AG09309 (cell line): ENCODE data around the gene SH3GL2.

Source experiments
- DNase-seq: peaks from one replicate; pipeline ENCODE4 v3.0.0-alpha.2; 2010; ENCODE audit warnings: low read depth
- H3K4me3 ChIP-seq: 2 replicates; pipeline ENCODE4 v1.5.1; 2011; ENCODE audit warnings: mild to moderate bottlenecking, low read depth, low read length, moderate library complexity; ENCODE audit not compliant: control insufficient read depth
- TF ChIP-seq, protein P1 (sequence below): IDR thresholded peaks from 2 replicates; pipeline ENCODE4 v1.5.1; 2011; ENCODE audit warnings: mild to moderate bottlenecking, low read depth, low read length, inconsistent platforms; ENCODE audit not compliant: insufficient read depth, control insufficient read depth; ENCODE audit errors: missing control alignments

The SH3GL2 gene

DNA sequence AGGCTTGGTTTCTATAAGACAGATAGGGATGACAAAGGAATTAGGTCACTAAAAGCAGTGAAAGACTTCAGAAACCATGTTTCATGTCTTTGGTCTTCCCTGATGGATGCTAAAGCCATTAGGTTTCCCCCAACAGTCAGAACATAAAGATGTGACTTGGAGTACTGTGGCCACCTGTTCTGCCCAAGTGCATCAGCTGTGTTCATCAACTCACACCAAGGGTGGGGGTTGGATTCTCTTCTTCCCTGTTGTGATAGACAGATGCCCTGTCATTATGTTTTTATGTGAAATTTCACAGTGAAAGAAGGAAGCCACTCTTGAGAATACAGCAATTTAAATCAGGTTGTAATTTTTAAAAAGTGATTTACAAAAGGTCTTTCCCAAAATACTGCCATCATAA is 196.8 kb downstream of the SH3GL2 start:
- no peak for DNase-seq
- TF ChIP-seq, protein P1, sequence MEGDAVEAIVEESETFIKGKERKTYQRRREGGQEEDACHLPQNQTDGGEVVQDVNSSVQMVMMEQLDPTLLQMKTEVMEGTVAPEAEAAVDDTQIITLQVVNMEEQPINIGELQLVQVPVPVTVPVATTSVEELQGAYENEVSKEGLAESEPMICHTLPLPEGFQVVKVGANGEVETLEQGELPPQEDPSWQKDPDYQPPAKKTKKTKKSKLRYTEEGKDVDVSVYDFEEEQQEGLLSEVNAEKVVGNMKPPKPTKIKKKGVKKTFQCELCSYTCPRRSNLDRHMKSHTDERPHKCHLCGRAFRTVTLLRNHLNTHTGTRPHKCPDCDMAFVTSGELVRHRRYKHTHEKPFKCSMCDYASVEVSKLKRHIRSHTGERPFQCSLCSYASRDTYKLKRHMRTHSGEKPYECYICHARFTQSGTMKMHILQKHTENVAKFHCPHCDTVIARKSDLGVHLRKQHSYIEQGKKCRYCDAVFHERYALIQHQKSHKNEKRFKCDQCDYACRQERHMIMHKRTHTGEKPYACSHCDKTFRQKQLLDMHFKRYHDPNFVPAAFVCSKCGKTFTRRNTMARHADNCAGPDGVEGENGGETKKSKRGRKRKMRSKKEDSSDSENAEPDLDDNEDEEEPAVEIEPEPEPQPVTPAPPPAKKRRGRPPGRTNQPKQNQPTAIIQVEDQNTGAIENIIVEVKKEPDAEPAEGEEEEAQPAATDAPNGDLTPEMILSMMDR, result no peak
- no peak overlapping the region for H3K4me3 ChIP-seq

DNA sequence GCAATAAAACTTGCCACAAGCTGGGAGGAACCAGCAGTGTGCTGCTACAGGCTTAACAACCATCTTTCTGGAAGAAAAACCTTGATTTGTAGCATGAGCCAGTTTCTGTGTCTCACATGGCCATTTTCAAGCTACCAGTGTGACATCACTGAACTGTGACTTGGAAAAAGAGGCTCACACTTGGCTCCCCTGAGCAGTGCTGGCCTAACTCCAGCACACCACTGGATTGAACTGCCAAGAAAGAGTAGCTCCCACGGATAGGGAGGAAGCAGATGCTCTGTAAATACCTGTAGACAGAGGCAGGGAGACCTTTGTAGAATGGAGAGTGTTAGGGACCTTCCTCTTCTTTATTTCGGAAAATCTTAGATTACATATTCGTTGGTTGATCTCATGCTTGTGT is 197.9 kb downstream of the SH3GL2 start:
- no peak overlapping the region for H3K4me3 ChIP-seq
- TF ChIP-seq, protein P1, result no peak
- no peak for DNase-seq

DNA sequence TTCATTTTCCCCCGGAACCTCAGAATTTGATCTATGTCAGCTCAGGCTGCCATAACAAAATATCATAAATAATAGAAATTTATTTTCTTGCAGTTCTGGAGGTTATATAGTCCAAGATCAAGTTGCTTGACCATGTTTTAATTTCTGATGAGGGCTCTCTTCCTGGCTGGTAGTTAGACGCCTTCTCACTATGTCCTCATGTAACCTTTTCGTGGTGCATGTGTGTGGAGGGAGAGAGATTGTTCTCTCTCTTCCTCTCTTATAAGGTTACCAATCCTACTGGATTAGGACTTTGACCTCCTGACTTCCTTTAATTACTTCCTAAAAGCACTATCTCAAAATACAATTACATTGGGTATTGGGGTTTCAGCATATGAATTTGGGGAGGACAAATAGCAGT is 198.6 kb downstream of the SH3GL2 start:
- no peak overlapping the region for H3K4me3 ChIP-seq
- no peak for DNase-seq
- TF ChIP-seq, protein P1, result no peak

DNA sequence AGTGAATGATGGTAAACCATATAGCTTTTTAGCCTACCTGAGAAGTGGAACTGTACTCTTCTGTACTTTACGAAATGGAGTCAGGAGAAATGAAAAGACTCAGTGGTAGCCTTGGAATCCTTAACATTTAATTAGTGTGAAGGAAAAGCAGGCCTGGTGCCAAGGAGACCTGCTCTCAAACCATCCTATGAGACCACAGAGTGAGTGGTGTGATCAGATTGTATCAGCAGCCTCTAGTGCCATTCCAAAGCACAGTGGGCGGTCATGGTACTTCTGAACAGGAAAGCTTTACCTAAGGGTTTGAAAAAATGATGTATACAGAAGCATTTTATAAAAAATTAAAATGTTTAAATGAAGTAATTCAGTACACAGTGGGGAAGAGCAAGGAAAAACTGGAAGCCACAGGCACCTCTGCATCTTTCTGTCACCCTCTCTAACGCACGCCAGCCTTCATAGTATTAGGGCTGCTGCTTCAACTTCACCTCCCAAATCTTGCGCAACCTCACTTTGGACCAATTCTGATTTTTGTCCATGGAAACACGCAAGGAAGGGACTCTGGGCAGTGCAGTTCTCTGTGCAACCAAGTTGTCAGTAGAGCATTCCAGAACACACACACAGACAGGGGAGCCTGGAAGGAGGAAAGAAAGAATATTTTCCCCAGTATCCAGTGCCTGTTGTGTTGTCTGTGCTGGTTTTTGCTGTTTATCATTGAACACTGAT is 203.7 kb downstream of the SH3GL2 start:
- DNase-seq, result no peak
- H3K4me3 ChIP-seq, result no peak overlapping the region
- TF ChIP-seq, protein P1, result no peak

DNA sequence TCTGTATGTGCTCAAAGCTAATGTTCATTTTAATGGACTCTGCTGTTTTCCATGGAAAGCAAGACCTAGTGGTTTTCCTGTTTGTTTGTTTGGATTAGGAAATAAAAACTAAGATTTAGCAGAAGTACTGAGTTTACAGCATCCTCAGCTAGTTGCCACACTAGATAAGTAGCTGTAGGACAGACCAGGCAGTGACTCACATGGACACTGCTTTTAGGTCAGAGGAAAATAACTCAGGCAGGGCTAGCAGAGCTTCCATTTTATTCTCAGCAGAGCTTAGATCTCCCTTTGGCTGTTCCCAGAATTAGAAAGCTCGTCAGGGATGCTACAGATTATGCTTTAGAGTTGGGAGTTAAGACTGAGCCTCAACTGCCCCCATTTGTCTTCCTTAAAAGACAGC is 204.4 kb downstream of the SH3GL2 start:
- TF ChIP-seq, protein P1, result no peak
- DNase-seq, result no peak
- no peak overlapping the region for H3K4me3 ChIP-seq

DNA sequence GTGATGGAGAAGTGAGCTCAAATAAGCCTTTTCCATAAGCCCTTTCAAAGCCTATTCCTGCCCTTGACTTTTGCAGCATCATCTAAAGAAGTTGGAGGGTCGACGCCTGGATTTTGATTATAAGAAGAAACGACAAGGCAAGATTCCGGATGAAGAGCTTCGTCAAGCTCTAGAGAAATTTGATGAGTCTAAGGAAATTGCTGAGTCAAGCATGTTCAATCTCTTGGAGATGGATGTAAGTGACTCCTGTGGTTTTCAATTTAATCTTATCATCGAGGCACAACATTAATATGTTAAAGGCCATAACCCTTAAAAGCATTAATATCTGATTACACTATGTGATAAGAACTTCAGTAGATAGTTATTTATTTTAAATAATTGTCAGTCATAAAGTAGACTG is 210.4 kb downstream of the SH3GL2 start:
- no peak overlapping the region for H3K4me3 ChIP-seq
- no peak for DNase-seq
- TF ChIP-seq, protein P1, result no peak
